Stimulated activated CD4-positive, alpha-beta T cell treated with anti-CD3 and anti-CD28 coated beads, Interleukin-1b, Interleukin-23, amount 100 ng/mL, for 1 hour (primary cell): ENCODE results near the gene PPP1R13L.
"Not testable (repeated sequence)": the region's sequence is repeated elsewhere in the genome, so short reads cannot be mapped to it uniquely, and the experiment has no call there.

Experiments
- DNase-seq, 2 donors: peaks; one replicate each; pipeline ENCODE4 v3.0.0-alpha.2; 2020; ENCODE audit warnings: low read depth in 2 of 2

Gene PPP1R13L

GRCh38 chr19:45346449-45346848, 58.4 kb downstream of the PPP1R13L start:
- DNase-seq: no peak

DNA sequence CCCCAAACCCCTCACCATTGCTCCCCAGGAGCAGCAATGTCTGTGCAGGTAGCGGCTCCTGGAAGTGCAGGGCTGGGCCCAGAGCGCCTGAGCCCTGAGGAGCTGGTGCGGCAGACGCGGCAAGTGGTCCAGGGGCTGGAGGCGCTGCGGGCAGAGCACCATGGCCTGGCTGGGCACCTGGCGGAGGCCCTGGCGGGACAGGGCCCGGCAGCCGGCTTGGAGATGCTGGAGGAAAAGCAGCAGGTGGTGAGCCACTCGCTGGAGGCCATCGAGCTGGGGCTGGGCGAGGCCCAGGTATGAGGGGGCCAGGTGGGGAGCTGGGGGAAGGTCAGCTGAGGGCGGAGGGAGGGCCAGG, 59.4 kb downstream of the PPP1R13L start:
- DNase-seq: no peak

DNA sequence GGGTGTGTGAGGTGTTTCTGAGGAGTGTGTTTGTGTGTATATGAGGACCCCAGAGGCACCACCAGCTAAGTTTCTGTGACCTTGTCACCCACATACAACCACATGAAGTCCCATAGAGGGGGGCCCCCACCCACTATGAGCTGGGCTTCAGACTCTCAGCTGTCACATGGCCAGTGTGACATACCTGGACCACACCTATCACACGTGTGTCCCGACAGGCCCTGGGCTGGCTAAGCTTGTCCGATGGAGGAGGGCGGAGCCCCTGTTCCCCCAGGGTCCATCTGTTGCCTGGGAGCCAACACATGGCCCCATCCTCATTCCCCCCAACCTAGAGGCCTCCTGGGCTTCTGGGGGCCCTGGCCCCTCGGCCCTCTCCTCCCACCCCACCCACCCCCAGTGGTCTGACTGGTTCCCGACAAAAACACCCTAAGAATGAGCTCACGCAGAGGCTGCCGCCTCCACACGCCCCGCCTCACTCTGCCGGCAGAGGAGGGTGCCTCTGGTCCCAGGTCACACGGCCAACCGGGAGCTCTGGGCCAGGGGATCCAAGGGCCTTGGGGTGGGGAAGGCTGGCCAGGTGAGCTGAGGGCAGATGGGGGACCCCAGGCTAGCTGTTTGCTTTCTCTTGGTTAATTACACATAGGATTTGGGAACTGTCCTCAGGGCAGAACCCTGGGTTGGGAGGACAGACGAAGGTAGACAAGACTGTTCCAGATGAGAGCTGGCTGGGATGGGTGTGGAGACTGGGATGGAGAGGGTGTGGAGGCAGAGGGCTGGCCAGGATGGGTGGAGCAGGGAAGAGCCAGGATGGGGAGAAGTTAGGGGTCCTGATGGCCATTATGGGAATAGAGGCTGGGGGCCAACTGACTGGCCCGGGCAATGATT, 60.0 kb downstream of the PPP1R13L start:
- DNase-seq: no peak

GRCh38 chr19:45342911-45343310, 62.0 kb downstream of the PPP1R13L start:
- no peak for DNase-seq

DNA sequence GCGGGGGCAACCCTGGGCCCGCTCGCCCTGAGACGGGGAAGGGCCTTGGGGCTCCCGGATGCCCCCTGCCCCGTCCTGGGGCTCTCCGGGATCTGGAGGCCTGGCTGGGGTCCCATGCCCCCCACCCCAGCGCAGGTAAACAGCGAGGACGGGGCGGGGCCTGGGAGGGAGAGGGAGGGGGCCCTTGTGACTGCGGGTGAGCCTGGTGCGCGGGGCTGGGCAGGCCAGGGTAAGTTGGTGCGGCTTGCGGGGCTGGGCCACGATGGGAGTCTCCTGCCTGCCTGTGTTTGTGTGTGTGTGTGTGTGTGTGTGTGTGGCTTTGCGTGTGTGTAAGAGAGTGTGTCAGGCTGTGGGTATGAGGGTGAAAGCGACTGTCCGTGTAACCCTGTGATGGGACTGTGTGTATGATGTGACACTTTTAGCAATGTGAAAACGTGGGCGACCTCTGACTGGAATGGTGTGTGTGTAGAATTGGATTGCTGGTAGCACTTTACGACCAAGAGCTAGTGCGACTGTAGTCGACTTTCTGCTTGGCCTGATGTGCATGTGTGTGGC, 63.9 kb downstream of the PPP1R13L start:
- DNase-seq: no peak

- DNase-seq: peak in 1 of 2 donors; percentile 21
Measured at GRCh38 chr19:45340232-45340898, 64.5 kb downstream of the PPP1R13L start, which contains the start of gene KLC3. TSS of gene KLC3 (plus strand) at chr19:45340750. CDS start at chr19:45345542, 4,792 bp downstream.

DNA sequence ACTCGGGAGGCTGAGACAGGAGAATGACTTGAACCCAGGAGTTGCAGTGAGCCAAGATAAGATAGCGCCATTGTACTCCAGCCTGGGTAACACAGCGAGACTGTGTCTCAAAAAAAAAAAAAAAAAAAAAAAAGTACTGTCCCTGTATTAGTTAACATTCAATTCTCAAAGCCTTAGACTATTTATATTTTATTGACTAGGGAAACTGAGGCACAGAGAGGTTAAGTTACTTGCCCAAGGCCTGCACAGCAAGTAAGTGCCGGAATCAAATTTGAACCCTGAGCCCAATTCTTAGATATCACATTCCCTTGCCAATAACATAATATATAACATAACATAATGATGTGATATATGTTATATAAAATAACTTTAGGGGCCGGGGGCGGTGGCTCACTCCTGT, 65.2 kb downstream of the PPP1R13L start:
- DNase-seq: no peak

DNA sequence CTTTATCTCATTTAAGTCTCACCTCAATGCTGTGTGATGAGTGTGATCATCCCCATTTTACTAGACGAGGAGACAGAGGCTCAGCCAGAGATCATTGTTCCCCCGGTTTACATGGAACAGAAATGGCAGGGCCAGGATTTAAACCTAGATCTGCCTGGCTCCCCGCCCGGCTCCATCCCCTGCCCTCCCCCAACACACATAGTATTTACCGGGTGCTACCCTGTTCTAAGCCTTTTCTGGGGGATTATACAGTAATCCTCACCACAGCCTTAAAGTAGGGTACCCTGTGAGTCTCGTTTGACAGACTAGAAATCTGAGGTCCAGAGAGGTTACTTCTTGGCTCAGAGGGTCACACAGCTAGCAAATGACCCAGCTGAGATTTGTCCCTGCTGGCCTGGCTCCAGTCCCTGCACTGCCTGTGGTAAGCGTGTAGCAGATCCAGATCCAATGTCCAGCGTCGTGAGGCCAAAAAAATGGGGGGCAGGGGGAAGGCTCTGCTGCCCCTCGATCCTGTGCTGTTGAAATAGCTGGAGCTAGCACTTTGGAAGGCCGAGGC, 68.1 kb downstream of the PPP1R13L start:
- no peak for DNase-seq

GRCh38 chr19:45334881-45335280, 70.0 kb downstream of the PPP1R13L start:
- not testable (repeated sequence) for DNase-seq

- no peak for DNase-seq
Measured at GRCh38 chr19:45333609-45334303, 71.1 kb downstream of the PPP1R13L start.

GRCh38 chr19:45331411-45331810, 73.5 kb downstream of the PPP1R13L start:
- DNase-seq: no peak
